ENCODE results near the gene MTUS2.

The MTUS2 gene

DNA sequence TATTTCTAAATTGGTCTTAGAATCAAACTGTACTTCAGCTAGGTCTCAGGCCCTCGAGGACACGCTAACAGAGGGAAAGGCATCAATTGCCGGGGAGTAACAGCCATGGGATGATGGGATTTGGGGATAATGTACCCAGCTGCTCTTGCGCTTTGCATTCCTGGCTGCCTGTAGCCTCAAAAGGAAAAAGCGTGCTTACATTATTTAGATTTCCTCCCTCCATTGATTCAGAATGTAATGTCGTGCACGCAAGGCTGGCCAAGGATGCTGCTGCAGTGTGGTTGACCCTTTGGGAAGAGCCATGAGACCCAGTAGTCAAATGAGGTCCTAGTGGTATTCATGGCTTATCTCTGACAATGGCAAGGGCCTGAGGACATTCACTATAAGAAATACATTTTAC is 680.2 kb downstream of the MTUS2 start:
- in situ Hi-C loops (cut with HindIII; ENCODE audit: low pct_unique_long_range_greater_than_20kb, low sequenced_read_pairs): no loop called here
- TF ChIP-seq JUND (IDR thresholded peaks at IDR 0.05; ENCODE audit: low read depth): no peak
- no peak for DNase-seq (ENCODE audit: low read depth in 1 of 2, low spot score in 1 of 2)

DNA sequence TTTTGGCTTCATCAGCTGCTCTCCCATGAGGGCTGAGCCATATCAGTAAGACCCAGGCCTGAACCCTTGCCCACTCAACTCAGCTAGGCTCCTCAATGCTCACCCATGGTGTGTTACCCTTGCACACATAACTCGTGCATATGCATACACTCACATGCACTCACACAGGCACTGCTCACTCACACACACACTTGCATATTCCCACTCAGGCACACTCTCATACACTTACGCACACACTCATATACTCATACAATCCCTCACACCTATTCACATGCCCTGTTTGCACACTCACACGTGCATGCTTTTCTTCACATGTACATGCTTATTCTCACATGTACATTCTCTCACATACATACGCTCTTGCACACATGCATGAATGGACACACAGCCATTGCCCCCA is 681.5 kb downstream of the MTUS2 start:
- no peak for TF ChIP-seq JUND (IDR thresholded peaks at IDR 0.05; ENCODE audit: low read depth)
- no peak for DNase-seq (ENCODE audit: low read depth in 1 of 2, low spot score in 1 of 2)
- in situ Hi-C loops (cut with HindIII; ENCODE audit: low pct_unique_long_range_greater_than_20kb, low sequenced_read_pairs): no loop called here

DNA sequence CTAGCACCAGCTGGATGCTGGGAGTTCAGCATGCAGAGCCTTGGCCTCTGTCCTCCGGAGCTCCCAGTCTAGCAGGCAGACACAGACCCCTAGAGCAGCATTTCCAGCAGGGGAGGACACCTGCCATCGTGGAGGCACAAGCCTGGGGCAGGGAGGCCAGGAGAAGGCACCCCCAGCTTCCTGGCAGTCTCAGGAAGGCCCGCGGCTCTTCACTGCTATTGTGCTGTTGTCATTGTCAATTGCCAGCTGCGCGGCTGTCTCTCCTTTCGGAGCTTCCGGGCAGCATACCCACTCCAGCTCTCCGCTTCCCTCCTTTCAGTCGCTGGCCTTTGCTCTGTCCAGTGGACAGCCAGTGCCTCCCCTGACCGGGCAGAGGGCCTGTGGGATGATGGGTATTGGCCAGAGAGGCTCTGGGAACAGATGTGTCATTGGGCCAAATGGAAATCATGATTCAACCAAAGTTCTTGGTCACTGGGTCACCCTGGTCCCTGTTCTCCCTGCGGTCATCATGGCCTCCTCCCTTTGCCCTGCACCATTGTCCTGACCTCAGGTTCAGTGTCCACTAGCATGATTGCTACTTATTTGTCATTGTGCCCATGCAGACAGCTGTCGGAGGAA is 682.4 kb downstream of the MTUS2 start:
- no peak for DNase-seq (ENCODE audit: low read depth in 1 of 2, low spot score in 1 of 2)
- in situ Hi-C loops (cut with HindIII; ENCODE audit: low pct_unique_long_range_greater_than_20kb, low sequenced_read_pairs): no loop called here
- no peak for TF ChIP-seq JUND (IDR thresholded peaks at IDR 0.05; ENCODE audit: low read depth)

DNA sequence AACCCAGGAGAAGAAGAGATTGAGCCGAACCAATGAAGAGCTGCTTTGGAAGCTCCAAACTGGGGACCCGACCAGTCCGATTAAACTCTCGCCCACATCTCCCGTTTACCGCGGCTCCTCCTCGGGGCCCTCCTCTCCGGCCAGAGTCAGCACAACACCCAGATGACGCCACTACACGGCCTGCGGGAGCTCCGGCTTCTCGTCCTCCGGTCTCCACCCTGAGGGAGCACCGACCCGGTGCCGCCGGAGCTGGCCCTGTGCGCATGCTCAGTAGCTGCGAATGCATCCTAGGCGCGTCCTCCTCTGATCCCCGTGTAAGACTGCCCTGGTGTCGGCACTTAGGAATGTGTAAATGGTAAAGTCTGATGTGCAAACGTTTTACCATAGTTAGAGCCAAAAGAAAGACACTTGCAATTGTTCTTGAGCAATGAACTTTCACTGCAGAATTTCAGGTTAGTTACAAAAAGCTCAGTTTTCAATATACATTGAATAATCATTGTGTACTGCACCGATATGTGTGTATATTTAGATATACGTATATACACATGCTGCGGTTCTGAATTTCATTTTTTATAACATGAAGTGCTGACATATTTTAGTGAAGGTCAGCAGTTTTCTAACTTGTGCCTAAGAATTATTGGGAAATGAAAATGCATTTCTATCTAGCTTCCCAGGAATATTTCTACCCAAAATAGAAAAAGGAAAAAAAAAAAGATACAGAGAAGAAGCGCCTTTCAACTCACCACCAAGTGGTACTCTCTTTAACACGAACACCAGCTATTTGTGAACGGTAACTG is 683.1 kb downstream of the MTUS2 start:
- in situ Hi-C loops (cut with HindIII; ENCODE audit: low pct_unique_long_range_greater_than_20kb, low sequenced_read_pairs): no loop called here
- TF ChIP-seq JUND (IDR thresholded peaks at IDR 0.05; ENCODE audit: low read depth): no peak
- DNase-seq (ENCODE audit: low read depth in 1 of 2, low spot score in 1 of 2): no peak

DNA sequence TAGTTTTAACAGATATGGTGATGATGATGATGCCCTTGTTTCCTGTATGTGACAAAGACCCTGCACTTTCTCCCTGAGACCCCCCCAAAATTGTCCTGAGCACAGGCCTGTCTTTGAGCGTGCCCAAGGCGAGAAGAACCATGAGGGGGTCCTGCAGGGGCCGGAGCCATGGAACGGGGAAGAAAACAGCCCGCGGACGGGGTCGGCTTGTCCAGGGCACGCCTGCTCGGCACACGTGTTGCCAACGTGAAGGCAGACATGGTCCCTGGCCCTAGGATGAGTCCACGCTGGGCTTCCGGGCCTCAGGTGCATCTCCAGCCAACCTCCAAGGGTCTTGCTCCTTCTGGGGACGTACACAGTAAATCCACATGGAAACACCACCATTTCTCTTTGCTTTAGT is 684.6 kb downstream of the MTUS2 start:
- no peak for TF ChIP-seq JUND (IDR thresholded peaks at IDR 0.05; ENCODE audit: low read depth)
- in situ Hi-C loops (cut with HindIII; ENCODE audit: low pct_unique_long_range_greater_than_20kb, low sequenced_read_pairs): no loop called here
- no peak for DNase-seq (ENCODE audit: low read depth in 1 of 2, low spot score in 1 of 2)

DNA sequence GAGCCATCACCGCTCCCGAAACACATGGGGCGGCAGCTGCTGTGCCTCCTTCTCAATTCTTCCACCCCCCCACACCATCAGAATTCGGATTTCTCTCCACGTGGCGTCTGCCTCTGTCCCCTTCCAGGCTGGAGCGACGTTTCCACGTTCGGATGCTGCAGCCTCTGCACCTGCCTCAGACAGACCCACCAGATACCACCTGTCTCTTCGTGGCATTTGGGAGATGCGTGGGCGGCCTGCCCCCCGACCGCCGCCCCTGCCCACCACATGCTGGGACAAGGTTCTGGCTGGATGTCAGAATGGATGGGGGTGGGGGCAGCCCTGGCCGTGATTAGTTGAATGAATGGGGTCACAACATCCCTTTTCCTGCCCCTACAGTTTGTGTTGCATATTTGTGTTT is 685.4 kb downstream of the MTUS2 start:
- no peak for TF ChIP-seq JUND (IDR thresholded peaks at IDR 0.05; ENCODE audit: low read depth)
- no peak for DNase-seq (ENCODE audit: low read depth in 1 of 2, low spot score in 1 of 2)
- in situ Hi-C loops (cut with HindIII; ENCODE audit: low pct_unique_long_range_greater_than_20kb, low sequenced_read_pairs): no loop called here

DNA sequence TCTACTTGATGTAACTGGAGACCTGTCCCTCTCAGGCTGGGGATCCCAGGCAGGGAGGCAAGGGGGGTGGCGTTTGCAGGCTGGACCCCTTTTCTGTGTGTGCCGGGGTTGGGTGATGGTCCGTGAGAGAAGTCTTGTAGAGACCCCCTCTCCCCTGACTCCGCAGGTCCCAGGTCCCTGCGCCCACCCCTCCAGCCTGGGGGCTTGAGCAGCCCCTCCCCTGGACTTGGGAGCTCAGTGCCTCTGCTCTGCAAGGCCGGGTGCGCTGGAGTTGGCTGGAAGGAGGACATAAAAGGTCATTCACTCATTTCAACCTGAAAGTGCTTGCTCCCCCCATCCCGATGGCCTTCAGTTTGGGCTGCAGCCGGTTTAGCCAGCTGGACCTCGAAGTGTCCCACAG is 685.8 kb downstream of the MTUS2 start:
- no peak for TF ChIP-seq JUND (IDR thresholded peaks at IDR 0.05; ENCODE audit: low read depth)
- no peak for DNase-seq (ENCODE audit: low read depth in 1 of 2, low spot score in 1 of 2)
- in situ Hi-C loops (cut with HindIII; ENCODE audit: low pct_unique_long_range_greater_than_20kb, low sequenced_read_pairs): no loop called here

DNA sequence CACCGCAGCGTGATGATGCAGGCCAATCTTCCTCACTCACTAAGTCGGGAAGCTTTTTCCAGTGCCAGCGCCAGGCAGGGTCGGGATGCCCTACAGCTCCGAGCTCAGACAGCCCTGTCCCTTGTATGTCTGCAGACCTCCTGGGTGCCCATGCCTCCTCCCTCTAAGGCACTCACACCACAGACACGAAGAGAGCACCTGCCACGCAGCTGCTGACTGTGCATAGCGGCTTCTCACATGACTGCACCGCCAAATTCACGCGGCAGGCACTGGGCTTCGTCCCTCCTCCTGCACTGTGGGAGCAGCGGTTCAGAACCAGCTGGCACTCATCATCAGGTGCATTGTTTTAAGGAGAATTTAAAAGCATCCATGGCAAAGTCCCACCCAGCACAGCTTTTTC is 687.2 kb downstream of the MTUS2 start:
- in situ Hi-C loops (cut with HindIII; ENCODE audit: low pct_unique_long_range_greater_than_20kb, low sequenced_read_pairs): no loop called here
- TF ChIP-seq JUND (IDR thresholded peaks at IDR 0.05; ENCODE audit: low read depth): no peak
- DNase-seq (ENCODE audit: low read depth in 1 of 2, low spot score in 1 of 2): no peak

DNA sequence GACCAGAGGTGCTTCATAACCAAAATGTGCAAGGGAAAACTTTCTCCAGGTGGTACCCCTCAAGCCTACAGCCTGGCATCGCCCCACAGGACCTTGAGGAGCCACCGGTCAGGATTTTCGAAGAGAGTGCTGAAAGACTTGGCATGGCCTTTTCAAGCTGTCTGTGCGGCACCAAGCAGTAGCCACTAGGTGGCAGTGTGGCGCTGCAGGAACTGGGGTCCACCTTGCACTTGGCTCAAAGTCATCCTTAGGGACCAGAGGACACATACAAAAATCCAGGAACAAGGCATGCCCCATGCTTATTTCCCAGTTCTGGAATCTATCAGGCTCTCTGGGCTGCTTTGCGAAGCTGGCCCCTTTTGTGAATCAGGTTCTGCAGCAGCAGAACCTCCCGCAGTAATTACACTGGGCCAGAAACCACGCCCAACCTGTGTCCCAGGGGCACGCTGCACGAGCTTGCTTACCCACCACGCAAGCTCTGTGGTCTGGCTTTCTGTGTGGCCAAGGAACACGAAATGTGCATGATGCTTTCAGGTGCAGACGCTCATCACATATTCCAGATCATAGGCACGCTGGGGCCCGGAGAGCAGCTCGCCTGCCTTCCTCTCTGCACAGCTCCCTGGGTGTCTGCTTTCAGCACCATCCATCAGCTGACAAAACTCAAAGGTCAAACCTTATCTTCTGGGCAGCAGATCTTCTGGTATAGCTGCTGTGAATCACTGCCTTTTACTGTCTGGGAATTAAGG is 688.2 kb downstream of the MTUS2 start:
- no peak for TF ChIP-seq JUND (IDR thresholded peaks at IDR 0.05; ENCODE audit: low read depth)
- peak; percentile 78 to 84 for DNase-seq (ENCODE audit: low read depth in 1 of 2, low spot score in 1 of 2)
- in situ Hi-C loops (cut with HindIII; ENCODE audit: low pct_unique_long_range_greater_than_20kb, low sequenced_read_pairs): no loop called here

DNA sequence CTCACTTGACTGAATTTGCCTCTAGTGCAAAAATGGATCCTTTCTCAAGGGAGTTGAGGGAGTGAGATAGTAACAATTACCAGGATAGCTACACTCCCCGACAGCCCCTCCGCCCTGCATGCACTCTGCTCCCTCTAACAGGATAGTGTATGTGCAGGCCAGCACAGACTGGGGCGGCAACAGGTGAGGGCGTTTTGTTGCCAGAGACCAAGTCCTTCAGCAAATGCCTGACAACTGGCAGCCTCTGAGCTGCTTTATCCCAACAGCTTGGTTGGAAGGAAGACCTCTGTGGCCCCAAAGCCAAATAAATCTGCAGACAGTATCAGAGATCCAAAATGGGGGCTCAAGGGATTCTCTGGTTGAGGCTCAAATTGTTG is 688.7 kb downstream of the MTUS2 start:
- no peak for DNase-seq (ENCODE audit: low read depth in 1 of 2, low spot score in 1 of 2)
- TF ChIP-seq JUND (IDR thresholded peaks at IDR 0.05; ENCODE audit: low read depth): no peak
- in situ Hi-C loops (cut with HindIII; ENCODE audit: low pct_unique_long_range_greater_than_20kb, low sequenced_read_pairs): no loop called here

DNA sequence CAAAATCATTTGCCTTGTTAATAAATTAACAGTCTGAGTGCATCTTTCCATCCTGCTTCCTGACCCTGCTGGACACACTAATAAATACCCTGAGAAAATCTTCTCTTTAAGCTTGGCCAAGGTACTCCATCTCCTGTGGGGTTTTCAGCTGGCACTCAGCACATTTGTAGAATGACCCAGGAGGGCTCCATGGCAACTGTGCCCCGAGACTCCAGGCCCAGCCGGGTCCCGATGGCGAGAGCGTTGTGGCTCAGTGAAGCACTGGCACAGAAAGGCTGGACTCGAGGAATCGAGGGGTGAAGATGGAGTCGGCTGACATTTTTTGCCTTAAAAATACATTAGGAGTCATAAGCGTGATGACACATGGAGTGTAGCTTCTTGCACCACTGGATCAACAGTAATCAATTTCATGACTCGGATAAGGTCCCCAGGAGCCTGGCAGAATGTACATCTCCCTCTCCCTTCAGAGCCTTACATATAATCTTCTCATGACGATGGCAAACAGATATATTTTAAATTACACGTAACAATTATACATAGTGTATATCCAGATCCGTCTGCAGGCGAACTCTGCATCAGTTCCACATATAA is 690.0 kb downstream of the MTUS2 start:
- TF ChIP-seq JUND (IDR thresholded peaks at IDR 0.05; ENCODE audit: low read depth): no peak
- in situ Hi-C loops (cut with HindIII; ENCODE audit: low pct_unique_long_range_greater_than_20kb, low sequenced_read_pairs): no loop called here
- DNase-seq (ENCODE audit: low read depth in 1 of 2, low spot score in 1 of 2): no peak

DNA sequence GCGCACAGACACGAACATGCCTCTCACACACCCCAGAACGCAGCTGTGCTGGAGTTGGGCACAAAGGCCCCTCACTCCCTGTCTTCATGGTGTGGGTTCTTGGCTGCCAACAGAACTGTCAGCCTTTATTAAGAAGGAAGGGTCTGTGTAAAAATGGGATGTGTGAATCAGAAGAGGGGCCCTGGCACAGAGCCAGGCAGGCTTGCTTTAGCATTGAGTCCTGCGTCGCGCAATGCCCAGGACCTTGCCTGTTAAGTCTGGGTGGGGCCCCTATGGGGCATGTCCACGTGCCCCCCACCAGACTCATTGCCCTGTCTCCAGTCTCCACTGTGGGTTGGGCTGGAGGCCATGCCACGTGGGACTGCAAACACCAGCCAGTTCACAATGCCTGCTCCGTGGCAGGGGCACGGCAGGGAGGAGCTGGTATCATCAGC is 690.5 kb downstream of the MTUS2 start:
- TF ChIP-seq JUND (IDR thresholded peaks at IDR 0.05; ENCODE audit: low read depth): no peak
- in situ Hi-C loops (cut with HindIII; ENCODE audit: low pct_unique_long_range_greater_than_20kb, low sequenced_read_pairs): no loop called here
- DNase-seq (ENCODE audit: low read depth in 1 of 2, low spot score in 1 of 2): no peak
